Measurements from ENCODE around the gene STX3.
A peak's percentile ranks its signal among the peaks of the same experiment; 100 is the strongest.

The STX3 gene

GRCh38 chr11:59716051-59716450 is 39.1 kb upstream of the STX3 start:
- DNase-seq = peak in 2 of 3 donors; percentile 24 to 51
- H3K9me3 ChIP-seq (ENCODE audit: control extremely low read depth in 1 of 5, control insufficient read depth in 4 of 5, insufficient read depth in 2 of 5, low read depth in 1 of 5, low read length in 4 of 5) = no peaks in the 10 kb centered on the region
- ChIA-PET POLR2A (no interaction called here), CTCF (no interaction called here)
- H3K4me3 ChIP-seq (ENCODE audit: control insufficient read depth in 1 of 7, extremely low read depth in 1 of 7, insufficient read depth in 4 of 7, low read depth in 2 of 7, low read length in 6 of 7) = no peak overlapping the region
- no peaks in the 10 kb centered on the region for H3K27me3 ChIP-seq (replicated peaks in 2 of 5; ENCODE audit: control insufficient read depth in 4 of 5, insufficient read depth in 5 of 5, low read length in 4 of 5)
- H3K4me1 ChIP-seq (ENCODE audit: control extremely low read depth in 1 of 4, control insufficient read depth in 4 of 4, insufficient read depth in 4 of 4, low read length in 3 of 4) = peaks cover 0 to 5% (median 0%) of the 10 kb centered on the region in 4 experiments
- H3K36me3 ChIP-seq (ENCODE audit: control insufficient read depth in 4 of 4, insufficient read depth in 4 of 4, low read length in 3 of 4) = no peaks in the 10 kb centered on the region
- no peak overlapping the region for H3K27ac ChIP-seq (ENCODE audit: insufficient read depth in 1 of 2, low read depth in 1 of 2, low read length in 2 of 2, poor library complexity in 1 of 2, severe bottlenecking in 2 of 2)
- no CpG with 5 or more reads among the region's 3 CpGs for WGBS (ENCODE audit: insufficient coverage)

GRCh38 chr11:59719556-59719955 is 35.6 kb upstream of the STX3 start:
- no peaks in the 10 kb centered on the region for H3K9me3 ChIP-seq (ENCODE audit: control extremely low read depth in 1 of 5, control insufficient read depth in 4 of 5, insufficient read depth in 2 of 5, low read depth in 1 of 5, low read length in 4 of 5)
- ChIA-PET CTCF (no interaction called here), POLR2A (no interaction called here)
- no peaks in the 10 kb centered on the region for H3K36me3 ChIP-seq (ENCODE audit: control insufficient read depth in 4 of 4, insufficient read depth in 4 of 4, low read length in 3 of 4)
- no peak for DNase-seq
- H3K4me1 ChIP-seq (ENCODE audit: control extremely low read depth in 1 of 4, control insufficient read depth in 4 of 4, insufficient read depth in 4 of 4, low read length in 3 of 4) = peaks cover 0 to 5% (median 0%) of the 10 kb centered on the region in 4 experiments
- no peak overlapping the region for H3K4me3 ChIP-seq (ENCODE audit: control insufficient read depth in 1 of 7, extremely low read depth in 1 of 7, insufficient read depth in 4 of 7, low read depth in 2 of 7, low read length in 6 of 7)
- 89% methylated on average over 2 of the region's 2 CpGs for WGBS (ENCODE audit: insufficient coverage)
- H3K27ac ChIP-seq (ENCODE audit: insufficient read depth in 1 of 2, low read depth in 1 of 2, low read length in 2 of 2, poor library complexity in 1 of 2, severe bottlenecking in 2 of 2) = no peak overlapping the region
- no peaks in the 10 kb centered on the region for H3K27me3 ChIP-seq (replicated peaks in 2 of 5; ENCODE audit: control insufficient read depth in 4 of 5, insufficient read depth in 5 of 5, low read length in 4 of 5)

GRCh38 chr11:59724066-59724465 is 31.1 kb upstream of the STX3 start:
- CTCF ChIA-PET = no interaction called here
- 100% methylated on average over 2 of the region's 3 CpGs for WGBS (ENCODE audit: insufficient coverage)
- H3K27me3 ChIP-seq (replicated peaks in 2 of 5; ENCODE audit: control insufficient read depth in 4 of 5, insufficient read depth in 5 of 5, low read length in 4 of 5) = no peaks in the 10 kb centered on the region

GRCh38 chr11:59727426-59727825 is 27.8 kb upstream of the STX3 start:
- Histone ChIP-seq H3K27me3 (replicated peaks in 2 of 5; ENCODE audit: control insufficient read depth in 4 of 5, insufficient read depth in 5 of 5, low read length in 4 of 5) (no peaks in the 10 kb centered on the region), H3K27ac (ENCODE audit: insufficient read depth in 1 of 2, low read depth in 1 of 2, low read length in 2 of 2, poor library complexity in 1 of 2, severe bottlenecking in 2 of 2) (no peak overlapping the region), H3K9me3 (ENCODE audit: control extremely low read depth in 1 of 5, control insufficient read depth in 4 of 5, insufficient read depth in 2 of 5, low read depth in 1 of 5, low read length in 4 of 5) (no peaks in the 10 kb centered on the region), H3K4me1 (ENCODE audit: control extremely low read depth in 1 of 4, control insufficient read depth in 4 of 4, insufficient read depth in 4 of 4, low read length in 3 of 4) (peaks cover 4 to 14% (median 9%) of the 10 kb centered on the region in 4 experiments), H3K4me3 (ENCODE audit: control insufficient read depth in 1 of 7, extremely low read depth in 1 of 7, insufficient read depth in 4 of 7, low read depth in 2 of 7, low read length in 6 of 7) (no peak overlapping the region), H3K36me3 (ENCODE audit: control insufficient read depth in 4 of 4, insufficient read depth in 4 of 4, low read length in 3 of 4) (no peaks in the 10 kb centered on the region)
- CTCF ChIA-PET = interaction anchor here (0.6 to 1.2 kb wide), 3 partner anchors 75 to 597 kb away, joined by 3 read pairs; no protein-coding TSS in a partner anchor
- no CpG with 5 or more reads among the region's 1 CpG for WGBS (ENCODE audit: insufficient coverage)
- peak in 2 of 3 donors; percentile 42 to 69 for DNase-seq
- POLR2A ChIA-PET = interaction anchor here (0.6 kb wide), 1 partner anchor 10 kb away, joined by 4 read pairs; no protein-coding TSS in a partner anchor

More at GRCh38 chr11:59724066-59724465, 31.1 kb upstream of the STX3 start:
- H3K36me3 ChIP-seq (ENCODE audit: control insufficient read depth in 4 of 4, insufficient read depth in 4 of 4, low read length in 3 of 4) = no peaks in the 10 kb centered on the region
- no peak for DNase-seq
- H3K4me1 ChIP-seq (ENCODE audit: control extremely low read depth in 1 of 4, control insufficient read depth in 4 of 4, insufficient read depth in 4 of 4, low read length in 3 of 4) = peaks cover 2 to 11% (median 7%) of the 10 kb centered on the region in 4 experiments
- H3K9me3 ChIP-seq (ENCODE audit: control extremely low read depth in 1 of 5, control insufficient read depth in 4 of 5, insufficient read depth in 2 of 5, low read depth in 1 of 5, low read length in 4 of 5) = no peaks in the 10 kb centered on the region
- H3K27ac ChIP-seq (ENCODE audit: insufficient read depth in 1 of 2, low read depth in 1 of 2, low read length in 2 of 2, poor library complexity in 1 of 2, severe bottlenecking in 2 of 2) = no peak overlapping the region
- POLR2A ChIA-PET = no interaction called here
- H3K4me3 ChIP-seq (ENCODE audit: control insufficient read depth in 1 of 7, extremely low read depth in 1 of 7, insufficient read depth in 4 of 7, low read depth in 2 of 7, low read length in 6 of 7) = no peak overlapping the region

GRCh38 chr11:59728154-59728553 is 27.0 kb upstream of the STX3 start:
- CTCF ChIA-PET = no interaction called here
- H3K36me3 ChIP-seq (ENCODE audit: control insufficient read depth in 4 of 4, insufficient read depth in 4 of 4, low read length in 3 of 4) = no peaks in the 10 kb centered on the region

GRCh38 chr11:59728913-59729312 is 26.3 kb upstream of the STX3 start:
- ChIA-PET CTCF (interaction anchor here (1.8 kb wide), 1 partner anchor 73 kb away, joined by 4 read pairs; no protein-coding TSS in a partner anchor), POLR2A (no interaction called here)
- peak overlapping the region in 1 of 7 experiments; percentile 9 for H3K4me3 ChIP-seq (ENCODE audit: control insufficient read depth in 1 of 7, extremely low read depth in 1 of 7, insufficient read depth in 4 of 7, low read depth in 2 of 7, low read length in 6 of 7)
- peaks cover 4 to 14% (median 9%) of the 10 kb centered on the region in 4 experiments for H3K4me1 ChIP-seq (ENCODE audit: control extremely low read depth in 1 of 4, control insufficient read depth in 4 of 4, insufficient read depth in 4 of 4, low read length in 3 of 4)
- H3K36me3 ChIP-seq (ENCODE audit: control insufficient read depth in 4 of 4, insufficient read depth in 4 of 4, low read length in 3 of 4) = no peaks in the 10 kb centered on the region
- H3K27me3 ChIP-seq (replicated peaks in 2 of 5; ENCODE audit: control insufficient read depth in 4 of 5, insufficient read depth in 5 of 5, low read length in 4 of 5) = no peaks in the 10 kb centered on the region
- DNase-seq = peak in 2 of 3 donors; percentile 48 to 50
- no peak overlapping the region for H3K27ac ChIP-seq (ENCODE audit: insufficient read depth in 1 of 2, low read depth in 1 of 2, low read length in 2 of 2, poor library complexity in 1 of 2, severe bottlenecking in 2 of 2)
- 0% methylated on average over 1 of the region's 1 CpG for WGBS (ENCODE audit: insufficient coverage)
- no peaks in the 10 kb centered on the region for H3K9me3 ChIP-seq (ENCODE audit: control extremely low read depth in 1 of 5, control insufficient read depth in 4 of 5, insufficient read depth in 2 of 5, low read depth in 1 of 5, low read length in 4 of 5)

More at GRCh38 chr11:59728154-59728553, 27.0 kb upstream of the STX3 start:
- no peaks in the 10 kb centered on the region for H3K9me3 ChIP-seq (ENCODE audit: control extremely low read depth in 1 of 5, control insufficient read depth in 4 of 5, insufficient read depth in 2 of 5, low read depth in 1 of 5, low read length in 4 of 5)
- no peak overlapping the region for H3K4me3 ChIP-seq (ENCODE audit: control insufficient read depth in 1 of 7, extremely low read depth in 1 of 7, insufficient read depth in 4 of 7, low read depth in 2 of 7, low read length in 6 of 7)
- POLR2A ChIA-PET = no interaction called here
- WGBS (ENCODE audit: insufficient coverage) = 100% methylated on average over 3 of the region's 3 CpGs
- H3K27me3 ChIP-seq (replicated peaks in 2 of 5; ENCODE audit: control insufficient read depth in 4 of 5, insufficient read depth in 5 of 5, low read length in 4 of 5) = no peaks in the 10 kb centered on the region
- H3K27ac ChIP-seq (ENCODE audit: insufficient read depth in 1 of 2, low read depth in 1 of 2, low read length in 2 of 2, poor library complexity in 1 of 2, severe bottlenecking in 2 of 2) = no peak overlapping the region
- DNase-seq = no peak
- peaks cover 4 to 14% (median 9%) of the 10 kb centered on the region in 4 experiments for H3K4me1 ChIP-seq (ENCODE audit: control extremely low read depth in 1 of 4, control insufficient read depth in 4 of 4, insufficient read depth in 4 of 4, low read length in 3 of 4)

GRCh38 chr11:59729834-59730233 is 25.3 kb upstream of the STX3 start:
- POLR2A ChIA-PET = no interaction called here
- Histone ChIP-seq H3K27me3 (replicated peaks in 2 of 5; ENCODE audit: control insufficient read depth in 4 of 5, insufficient read depth in 5 of 5, low read length in 4 of 5) (no peaks in the 10 kb centered on the region), H3K4me1 (ENCODE audit: control extremely low read depth in 1 of 4, control insufficient read depth in 4 of 4, insufficient read depth in 4 of 4, low read length in 3 of 4) (peaks cover 4 to 14% (median 9%) of the 10 kb centered on the region in 4 experiments), H3K27ac (ENCODE audit: insufficient read depth in 1 of 2, low read depth in 1 of 2, low read length in 2 of 2, poor library complexity in 1 of 2, severe bottlenecking in 2 of 2) (no peak overlapping the region), H3K4me3 (ENCODE audit: control insufficient read depth in 1 of 7, extremely low read depth in 1 of 7, insufficient read depth in 4 of 7, low read depth in 2 of 7, low read length in 6 of 7) (no peak overlapping the region), H3K9me3 (ENCODE audit: control extremely low read depth in 1 of 5, control insufficient read depth in 4 of 5, insufficient read depth in 2 of 5, low read depth in 1 of 5, low read length in 4 of 5) (no peaks in the 10 kb centered on the region), H3K36me3 (ENCODE audit: control insufficient read depth in 4 of 4, insufficient read depth in 4 of 4, low read length in 3 of 4) (no peaks in the 10 kb centered on the region)
- 94% methylated on average over 5 of the region's 5 CpGs for WGBS (ENCODE audit: insufficient coverage)
- no peak for DNase-seq
- CTCF ChIA-PET = interaction anchor here (1.1 to 1.8 kb wide), 2 partner anchors 9 to 72 kb away, joined by 4 read pairs; no protein-coding TSS in a partner anchor
